IMR-90 (cell line): ENCODE results near the gene MMD2. TPM values are rescaled to one million over a fixed set of nuclear protein-coding genes. Genes with fewer than 3 reads are reported as not detected.

Experiments
- ATAC-seq: fragments of 200-7000 bp; cut with Tn5 transposase; 2 replicates; pipeline ENCODE4 v1.9.1; 2020; ENCODE audit warnings: low read depth, mild to moderate bottlenecking, moderate library complexity
- BruUV-seq: library from RNA; stranded (reverse); fragments of 400-500 nt; replicated peaks from 2 replicates; lab custom pipeline; 2021; lab: Mats Ljungman, UMichigan
- CTCF ChIA-PET: fragments of 300-600 bp; formaldehyde crosslinking; extraction: SDS; loops from one replicate; lab custom pipeline; 2021; ENCODE audit warnings: antibody characterized with exemption; lab: Yijun Ruan, JAX
- POLR2A ChIA-PET: fragments of 300-600 bp; sonication (Branson Sonifier 250); formaldehyde crosslinking; loops from one replicate; lab custom pipeline; 2022; ENCODE audit warnings: antibody characterized with exemption; ENCODE audit not compliant: unreplicated experiment; lab: Charles Lee
- DNase-seq: peaks from one replicate; pipeline ENCODE4 v3.0.0; 2013
- H2AFZ ChIP-seq: replicated peaks from 2 replicates; pipeline ENCODE3; 2013; ENCODE audit warnings: low read length, mild to moderate bottlenecking; ENCODE audit not compliant: poor library complexity
- H2AK5ac ChIP-seq: 2 replicates; pipeline ENCODE4 v1.6.1; 2013; ENCODE audit warnings: low read depth, low read length, inconsistent platforms
- H2AK9ac ChIP-seq: replicated peaks from 2 replicates; pipeline ENCODE3; 2013; ENCODE audit warnings: mild to moderate bottlenecking, low read depth, low read length, moderate library complexity; ENCODE audit not compliant: poor library complexity
- H2BK120ac ChIP-seq: 2 replicates; pipeline ENCODE4 v1.6.1; 2013; ENCODE audit warnings: low read depth, low read length, inconsistent platforms
- H2BK15ac ChIP-seq: 3 replicates; pipeline ENCODE4 v1.6.1; 2013; ENCODE audit warnings: low read depth, low read length, inconsistent platforms
- H2BK20ac ChIP-seq: 2 replicates; pipeline ENCODE4 v1.6.1; 2013; ENCODE audit warnings: low read depth, mild to moderate bottlenecking, inconsistent platforms, low read length, moderate library complexity
- H2BK5ac ChIP-seq: 2 replicates; pipeline ENCODE4 v1.6.1; 2013; ENCODE audit warnings: mild to moderate bottlenecking, low read depth, low read length, inconsistent platforms; ENCODE audit not compliant: poor library complexity, severe bottlenecking
- H3K14ac ChIP-seq: replicated peaks from 2 replicates; pipeline ENCODE4 v1.6.1; 2013; ENCODE audit warnings: low read depth, low read length, inconsistent platforms
- H3K18ac ChIP-seq: 2 replicates; pipeline ENCODE4 v1.6.1; 2013; ENCODE audit warnings: low read depth, low read length, control low read depth
- H3K23ac ChIP-seq: 2 replicates; pipeline ENCODE4 v1.6.1; 2013; ENCODE audit warnings: low read depth, low read length, inconsistent platforms
- H3K27ac ChIP-seq: 2 replicates; pipeline ENCODE4 v1.5.1; 2013; ENCODE audit warnings: mild to moderate bottlenecking, control low read depth, low read length; ENCODE audit not compliant: insufficient read depth
- H3K27me3 ChIP-seq: 2 replicates; pipeline ENCODE4 v1.6.1; 2013; ENCODE audit warnings: low read length; ENCODE audit not compliant: control insufficient read depth, insufficient read depth
- H3K36me3 ChIP-seq: 2 replicates; pipeline ENCODE4 v1.6.1; 2013; ENCODE audit warnings: low read length, mixed read lengths; ENCODE audit not compliant: control insufficient read depth, insufficient read depth
- H3K4ac ChIP-seq: 2 replicates; pipeline ENCODE4 v1.6.1; 2013; ENCODE audit warnings: low read depth, low read length, inconsistent platforms
- H3K4me1 ChIP-seq: 2 replicates; pipeline ENCODE4 v1.6.1; 2013; ENCODE audit warnings: low read length, mixed read lengths; ENCODE audit not compliant: control insufficient read depth, insufficient read depth
- H3K4me2 ChIP-seq: 2 replicates; pipeline ENCODE4 v1.6.1; 2013; ENCODE audit warnings: low read depth, mild to moderate bottlenecking, control low read depth, low read length, moderate library complexity
- H3K4me3 ChIP-seq: 2 replicates; pipeline ENCODE4 v1.5.1; 2013; ENCODE audit warnings: low read depth, mild to moderate bottlenecking, control low read depth, low read length, moderate library complexity; ENCODE audit not compliant: insufficient read depth
- H3K56ac ChIP-seq: 2 replicates; pipeline ENCODE4 v1.6.1; 2013; ENCODE audit warnings: low read length, inconsistent platforms; ENCODE audit not compliant: insufficient read depth; ENCODE audit errors: extremely low read depth
- H3K79me1 ChIP-seq, 2 experiments: 2 replicates each; pipeline ENCODE4 v1.6.1; 2013; ENCODE audit warnings: low read length in 2 of 2, inconsistent platforms in 1 of 2, low read depth in 1 of 2
- H3K9ac ChIP-seq: 2 replicates; pipeline ENCODE4 v1.6.1; 2013; ENCODE audit warnings: low read depth, low read length, control low read depth
- H3K9me1 ChIP-seq: 2 replicates; pipeline ENCODE4 v1.6.1; 2013; ENCODE audit warnings: low read length, inconsistent platforms; ENCODE audit not compliant: insufficient read depth
- H3K9me3 ChIP-seq: 2 replicates; pipeline ENCODE4 v1.6.1; 2013; ENCODE audit warnings: low read length; ENCODE audit not compliant: control insufficient read depth, insufficient read depth
- H4K20me1 ChIP-seq: 2 replicates; pipeline ENCODE4 v1.6.1; 2013; ENCODE audit warnings: low read length, inconsistent platforms; ENCODE audit not compliant: insufficient read depth
- H4K5ac ChIP-seq: 2 replicates; pipeline ENCODE4 v1.6.1; 2013; ENCODE audit warnings: mild to moderate bottlenecking, low read depth, low read length, control low read depth
- H4K8ac ChIP-seq, 2 experiments: 2 replicates each; pipeline ENCODE4 v1.6.1; 2013; ENCODE audit warnings: low read depth in 2 of 2, low read length in 2 of 2, control low read depth in 1 of 2, inconsistent platforms in 1 of 2
- H4K91ac ChIP-seq: 2 replicates; pipeline ENCODE4 v1.6.1; 2013; ENCODE audit warnings: low read depth, low read length, inconsistent platforms; ENCODE audit not compliant: insufficient read depth
- BHLHE40 ChIP-seq: fragments of 150-350 bp; IDR thresholded peaks from 2 replicates; pipeline ENCODE4 v1.6.1; 2016; ENCODE audit warnings: mild to moderate bottlenecking, low read depth, low read length
- CEBPB ChIP-seq: IDR thresholded peaks from 2 replicates; pipeline ENCODE4 v1.6.1; 2012; ENCODE audit warnings: low read depth, low read length, improper control_type of control experiment
- CHD1 ChIP-seq: IDR thresholded peaks from 2 replicates; pipeline ENCODE4 v1.6.1; 2012; ENCODE audit warnings: low read depth, low read length, improper control_type of control experiment
- FOS ChIP-seq: fragments of 150-350 bp; IDR thresholded peaks from 2 replicates; pipeline ENCODE4 v1.6.1; 2016; ENCODE audit warnings: low read depth, low read length
- MAFK ChIP-seq: IDR thresholded peaks from 2 replicates; pipeline ENCODE4 v1.6.1; 2012; ENCODE audit warnings: low read depth, low read length, improper control_type of control experiment
- MAZ ChIP-seq: IDR thresholded peaks from 2 replicates; pipeline ENCODE4 v1.6.1; 2012; ENCODE audit warnings: low read depth, mild to moderate bottlenecking, low read length, improper control_type of control experiment, moderate library complexity, borderline replicate concordance
- MXI1 ChIP-seq: IDR thresholded peaks from 2 replicates; pipeline ENCODE4 v1.6.1; 2012; ENCODE audit warnings: low read depth, mild to moderate bottlenecking, low read length, moderate library complexity, borderline replicate concordance
- NFE2L2 ChIP-seq: fragments of 150-350 bp; IDR thresholded peaks from 2 replicates; pipeline ENCODE4 v1.6.1; 2016; ENCODE audit warnings: low read depth, mild to moderate bottlenecking, low read length
- POLR2A ChIP-seq: IDR thresholded peaks from 2 replicates; pipeline ENCODE4 v1.6.1; 2012; ENCODE audit warnings: mild to moderate bottlenecking, low read depth, low read length
- RAD21 ChIP-seq: IDR thresholded peaks from 2 replicates; pipeline ENCODE4 v1.6.1; 2012; ENCODE audit warnings: low read length, improper control_type of control experiment
- RCOR1 ChIP-seq: IDR thresholded peaks from 2 replicates; pipeline ENCODE4 v1.6.1; 2012; ENCODE audit warnings: mild to moderate bottlenecking, low read length, improper control_type of control experiment; ENCODE audit not compliant: insufficient replicate concordance
- RFX5 ChIP-seq: IDR thresholded peaks from 2 replicates; pipeline ENCODE4 v1.8.0; 2012; ENCODE audit warnings: low read depth, mild to moderate bottlenecking, low read length, moderate library complexity
- SMC3 ChIP-seq: fragments of 150-350 bp; IDR thresholded peaks from 2 replicates; pipeline ENCODE4 v1.6.1; 2016; ENCODE audit warnings: low read depth, mild to moderate bottlenecking, antibody characterized with exemption, low read length, moderate library complexity
- WGBS, 2 experiments: methylation state at CpG; one replicate each; pipeline versions ENCODE4 v1.1.5 to v1.1.7; 2013; ENCODE audit warnings: missing lambda C conversion rate in 2 of 2; ENCODE audit not compliant: insufficient read length in 1 of 2; ENCODE audit errors: extremely low coverage in 2 of 2; 5-methylcytosine and 5-hydroxymethylcytosine counted together
- dilution Hi-C: fragments of 300-500 bp; cut with HindIII; formaldehyde crosslinking; loops from one replicate; pipeline ENCODE4 v1.14.3; 2018; ENCODE audit warnings: low sequenced_read_pairs; ENCODE audit not compliant: unreplicated experiment
- in situ Hi-C: fragments of 300-500 bp; cut with MboI; formaldehyde crosslinking; loops from 3 replicates; pipeline ENCODE4 v1.14.3; 2019; ENCODE audit warnings: low sequenced_read_pairs, inconsistent platforms, mixed read lengths
- intact Hi-C: fragments of 100-400 bp; cut with micrococcal nuclease; formaldehyde crosslinking; loops from 2 replicates; pipeline ENCODE4 v1.10.0; 2022
- polyA plus RNA-seq, 3 experiments: library from polyadenylated mRNA; depleted of rRNA; stranded (reverse); fragments of >200 nt; gene quantifications; 2 replicates each; pipeline ENCODE4 v1.2.3, GENCODE V29; 2012; ENCODE audit warnings: low replicate concordance in 1 of 3
- total RNA-seq: library from RNA; depleted of rRNA; stranded (reverse); fragments of >200 nt; gene quantifications from 2 replicates; pipeline ENCODE4 v1.2.3, GENCODE V29; 2012
- TF ChIP-seq, protein P1 (sequence below): fragments of 150-350 bp; IDR thresholded peaks from 2 replicates; pipeline ENCODE4 v1.6.1; 2017; ENCODE audit warnings: mild to moderate bottlenecking, antibody characterized with exemption, low read length, low read depth
- TF ChIP-seq, protein P2 (sequence below): fragments of 150-350 bp; IDR thresholded peaks from 2 replicates; pipeline ENCODE4 v1.6.1; 2016; ENCODE audit warnings: low read depth, mild to moderate bottlenecking, low read length, moderate library complexity, borderline replicate concordance

MMD2 gene
- total and polyA plus RNA-seq, 2 of the 4 experiments (the other 2 are of a cell fraction) = not detected

DNA sequence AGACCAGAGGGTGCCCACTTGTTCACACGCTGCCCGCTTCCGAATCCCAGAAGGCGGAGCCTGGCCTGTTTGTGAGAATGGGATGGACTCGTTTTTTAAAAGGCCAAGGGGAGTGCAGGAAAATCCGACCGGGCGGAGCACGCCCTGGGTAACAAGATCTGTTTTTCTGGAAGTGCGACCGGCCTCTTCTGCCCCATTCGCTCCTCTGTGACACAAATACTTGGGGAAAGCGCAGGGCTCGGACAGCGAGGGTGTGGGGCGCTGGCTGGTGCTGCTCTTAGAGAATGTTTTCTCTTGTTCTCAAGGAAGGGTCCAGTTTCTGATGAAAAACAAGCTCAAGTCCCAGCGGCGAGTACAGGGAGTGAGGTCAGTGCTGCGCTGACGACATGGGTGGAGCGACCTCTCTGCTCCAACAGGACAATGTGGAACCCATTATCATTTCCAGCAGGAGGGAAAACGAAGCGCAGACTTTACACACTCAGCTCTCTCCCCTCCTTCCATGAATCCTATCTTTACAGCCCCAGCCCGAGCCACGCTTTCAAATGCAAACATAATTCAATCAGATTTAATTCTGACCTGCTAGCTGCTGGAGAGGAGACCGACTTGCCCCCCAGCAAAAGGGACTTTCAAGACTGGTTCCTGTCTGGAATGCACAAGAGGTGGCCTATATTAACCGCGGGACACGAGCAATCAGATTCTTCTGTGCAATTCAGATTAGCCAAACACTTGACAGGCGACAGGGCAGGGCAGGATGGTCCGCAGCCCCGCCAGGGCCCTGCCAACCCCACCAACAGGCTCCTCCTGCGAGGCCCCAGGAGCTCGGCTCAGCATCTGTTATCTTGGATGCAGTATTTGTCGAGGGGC is 76.6 kb downstream of the MMD2 start (continued):
- TF ChIP-seq RAD21 (no peak), RCOR1 (no peak)

DNA sequence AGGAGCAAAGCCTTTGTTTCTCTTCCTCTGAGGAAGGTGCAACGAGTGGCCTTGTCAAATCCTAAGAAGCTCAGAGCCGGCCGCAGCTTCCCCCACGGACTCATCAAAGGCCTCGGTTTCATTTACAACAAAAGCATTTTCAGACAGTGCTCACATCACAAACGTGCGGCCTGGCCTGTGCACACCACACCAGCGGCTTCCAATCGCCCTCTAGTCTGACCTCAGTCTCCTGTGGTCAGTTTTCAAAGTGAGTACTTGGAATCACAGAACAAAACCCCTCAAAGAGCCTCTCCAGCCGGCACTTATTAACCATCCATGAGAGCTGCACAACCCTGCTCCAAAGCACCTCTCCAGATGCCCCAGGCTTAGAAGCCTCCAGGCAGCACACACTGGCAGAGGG is 78.8 kb downstream of the MMD2 start:
- no peaks in the 10 kb centered on the region for H3K36me3 ChIP-seq
- no peak overlapping the region for H3K14ac ChIP-seq
- H3K18ac ChIP-seq = no peak overlapping the region
- H3K4me3 ChIP-seq = no peak overlapping the region
- no peak overlapping the region for H2BK15ac ChIP-seq
- no peak overlapping the region for H3K4me2 ChIP-seq
- dilution Hi-C loops (no loop called here), in situ Hi-C loops (no loop called here), intact Hi-C loops (no loop called here)
- no peak overlapping the region for H2AK9ac ChIP-seq
- H4K8ac ChIP-seq = no peak overlapping the region
- no peaks in the 10 kb centered on the region for H4K20me1 ChIP-seq
- no peak overlapping the region for H4K5ac ChIP-seq
- H4K91ac ChIP-seq = no peak overlapping the region
- H3K27me3 ChIP-seq = peaks cover 2% of the 10 kb centered on the region
- BruUV-seq = no TSS peak
- DNase-seq = no peak
- no peak overlapping the region for H3K4ac ChIP-seq
- peaks cover 2% of the 10 kb centered on the region; the same call in 1 of the 2 replicates for H3K4me1 ChIP-seq
- no peak for ATAC-seq
- H3K79me1 ChIP-seq = no peaks in the 10 kb centered on the region
- no peak overlapping the region for H3K56ac ChIP-seq
- no peak overlapping the region for H2AK5ac ChIP-seq
- no peak overlapping the region for H3K27ac ChIP-seq
- POLR2A ChIA-PET = no interaction called here
- no peak overlapping the region for H3K23ac ChIP-seq
- H3K9ac ChIP-seq = no peak overlapping the region
- 41% methylated on average over 10 of the region's 10 CpGs; no CpG with 5 or more reads in 1 of the 2 experiments for WGBS, 2 experiments
- H2BK5ac ChIP-seq = no peak overlapping the region
- CTCF ChIA-PET = no interaction called here
- H2BK120ac ChIP-seq = no peak overlapping the region
- H2AFZ ChIP-seq = no peak overlapping the region
- H2BK20ac ChIP-seq = no peak overlapping the region
- H3K9me1 ChIP-seq = no peaks in the 10 kb centered on the region
- no peaks in the 10 kb centered on the region for H3K9me3 ChIP-seq
- no peak for TF ChIP-seq MAFK
- no peak for TF ChIP-seq RAD21
- TF ChIP-seq FOS = no peak
- no peak for TF ChIP-seq SMC3
- TF ChIP-seq BHLHE40 = no peak
- TF ChIP-seq NFE2L2 = no peak
- TF ChIP-seq, protein P1, sequence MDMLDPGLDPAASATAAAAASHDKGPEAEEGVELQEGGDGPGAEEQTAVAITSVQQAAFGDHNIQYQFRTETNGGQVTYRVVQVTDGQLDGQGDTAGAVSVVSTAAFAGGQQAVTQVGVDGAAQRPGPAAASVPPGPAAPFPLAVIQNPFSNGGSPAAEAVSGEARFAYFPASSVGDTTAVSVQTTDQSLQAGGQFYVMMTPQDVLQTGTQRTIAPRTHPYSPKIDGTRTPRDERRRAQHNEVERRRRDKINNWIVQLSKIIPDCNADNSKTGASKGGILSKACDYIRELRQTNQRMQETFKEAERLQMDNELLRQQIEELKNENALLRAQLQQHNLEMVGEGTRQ = no peak
- TF ChIP-seq CHD1 = no peak
- no peak for TF ChIP-seq RFX5
- TF ChIP-seq, protein P2, sequence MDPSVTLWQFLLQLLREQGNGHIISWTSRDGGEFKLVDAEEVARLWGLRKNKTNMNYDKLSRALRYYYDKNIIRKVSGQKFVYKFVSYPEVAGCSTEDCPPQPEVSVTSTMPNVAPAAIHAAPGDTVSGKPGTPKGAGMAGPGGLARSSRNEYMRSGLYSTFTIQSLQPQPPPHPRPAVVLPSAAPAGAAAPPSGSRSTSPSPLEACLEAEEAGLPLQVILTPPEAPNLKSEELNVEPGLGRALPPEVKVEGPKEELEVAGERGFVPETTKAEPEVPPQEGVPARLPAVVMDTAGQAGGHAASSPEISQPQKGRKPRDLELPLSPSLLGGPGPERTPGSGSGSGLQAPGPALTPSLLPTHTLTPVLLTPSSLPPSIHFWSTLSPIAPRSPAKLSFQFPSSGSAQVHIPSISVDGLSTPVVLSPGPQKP = no peak
- no peak for TF ChIP-seq MAZ
- no peak for TF ChIP-seq POLR2A
- no peak for TF ChIP-seq CEBPB
- TF ChIP-seq RCOR1 = no peak
- no peak for TF ChIP-seq MXI1
